CD8-positive, alpha-beta memory T cell (primary cell): ENCODE data around the gene SAYSD1. TPM values are rescaled to one million over a fixed set of nuclear protein-coding genes. Genes with fewer than 3 reads are reported as not detected.
A peak's percentile ranks its signal among the peaks of the same experiment; 100 is the strongest.

Source experiments
- CTCF ChIA-PET: fragments of 350-600 bp; sonication (Branson Sonifier 250); formaldehyde crosslinking; loops from one replicate; lab custom pipeline; 2021; ENCODE audit warnings: antibody characterized with exemption; lab: Charles Lee
- POLR2A ChIA-PET: fragments of 350-600 bp; sonication (Branson Sonifier 250); formaldehyde crosslinking; loops from one replicate; lab custom pipeline; 2021; ENCODE audit warnings: antibody characterized with exemption; lab: Charles Lee
- DNase-seq, 5 donors: peaks; one replicate each; pipeline versions ENCODE4 v3.0.0 to v3.0.0-alpha.2; 2020 to 2022; ENCODE audit warnings: mixed read lengths in 1 of 5
- H3K27ac ChIP-seq: one replicate; pipeline ENCODE4 v1.7.0; 2013; ENCODE audit warnings: low read depth, mild to moderate bottlenecking, low read length, moderate library complexity
- H3K27me3 ChIP-seq: 2 replicates; pipeline ENCODE4 v1.7.0; 2013; ENCODE audit warnings: low read length, mild to moderate bottlenecking; ENCODE audit not compliant: insufficient read depth, poor library complexity, severe bottlenecking
- H3K36me3 ChIP-seq: 2 replicates; pipeline ENCODE4 v1.7.0; 2013; ENCODE audit warnings: mild to moderate bottlenecking, low read length, moderate library complexity; ENCODE audit not compliant: insufficient read depth
- H3K4me1 ChIP-seq: 2 replicates; pipeline ENCODE4 v1.7.0; 2013; ENCODE audit warnings: mild to moderate bottlenecking, low read length, moderate library complexity; ENCODE audit not compliant: insufficient read depth
- H3K4me3 ChIP-seq: 2 replicates; pipeline ENCODE4 v1.7.0; 2013; ENCODE audit warnings: mild to moderate bottlenecking, low read length
- H3K9me3 ChIP-seq: 2 replicates; pipeline ENCODE4 v1.7.0; 2013; ENCODE audit warnings: mild to moderate bottlenecking, low read length
- H3K27ac Mint-ChIP-seq, 8 donors: one replicate each; pipeline ENCODE4 v1.8.0; 2020 to 2021; ENCODE audit warnings: mixed read lengths in 8 of 8, mild to moderate bottlenecking in 6 of 8, inconsistent platforms in 3 of 8, moderate library complexity in 3 of 8
- H3K27me3 Mint-ChIP-seq, 2 donors: one replicate each; pipeline ENCODE4 v1.8.0; 2020 to 2021; ENCODE audit warnings: mixed read lengths in 2 of 2, mild to moderate bottlenecking in 1 of 2, moderate library complexity in 1 of 2
- H3K36me3 Mint-ChIP-seq, 3 donors: one replicate each; pipeline ENCODE4 v1.8.0; 2020 to 2021; ENCODE audit warnings: mixed read lengths in 3 of 3, inconsistent platforms in 1 of 3, mild to moderate bottlenecking in 1 of 3
- H3K4me1 Mint-ChIP-seq, 3 donors: one replicate each; pipeline ENCODE4 v1.8.0; 2020 to 2021; ENCODE audit warnings: mixed read lengths in 3 of 3, inconsistent platforms in 1 of 3, mild to moderate bottlenecking in 1 of 3
- H3K4me3 Mint-ChIP-seq, 7 donors: one replicate each; pipeline ENCODE4 v1.8.0; 2020 to 2021; ENCODE audit warnings: mixed read lengths in 7 of 7, mild to moderate bottlenecking in 6 of 7, moderate library complexity in 4 of 7, inconsistent platforms in 2 of 7
- H3K9me3 Mint-ChIP-seq, 5 donors: one replicate each; pipeline ENCODE4 v1.8.0; 2020 to 2022; ENCODE audit warnings: mixed read lengths in 5 of 5, mild to moderate bottlenecking in 3 of 5, moderate library complexity in 2 of 5, inconsistent platforms in 1 of 5
- polyA plus RNA-seq: library from polyadenylated mRNA; unstranded; fragments of 300-500 nt; fragmentation: Illumina TruSeq; gene quantifications from one replicate; pipeline ENCODE4 v1.2.3, GENCODE V29; 2021
- total RNA-seq, 2 experiments: library from RNA; stranded (reverse); gene quantifications; one replicate each; pipeline ENCODE4 v1.2.3, GENCODE V29; 2021

SAYSD1 gene
- total and polyA plus RNA-seq, 3 experiments from 2014 or later: 10.3 to 15.6 (median 11.6) TPM

GRCh38 chr6:39107034-39107433 is 8.0 kb downstream of the SAYSD1 start:
- Histone ChIP-seq H3K36me3 (peaks cover 12% of the 10 kb centered on the region), H3K27me3 (no peaks in the 10 kb centered on the region), H3K4me3 (no peak overlapping the region), H3K9me3 (no peaks in the 10 kb centered on the region), H3K4me1 (peaks cover 15% of the 10 kb centered on the region), H3K27ac (no peak overlapping the region)
- ChIA-PET CTCF (no interaction called here), POLR2A (no interaction called here)
- H3K9me3 Mint-ChIP-seq: no peaks in the 10 kb centered on the region
- no peaks in the 10 kb centered on the region for H3K27me3 Mint-ChIP-seq
- DNase-seq: no peak
- no peak overlapping the region for H3K27ac Mint-ChIP-seq
- H3K4me1 Mint-ChIP-seq: peaks cover 17 to 32% (median 25%) of the 10 kb centered on the region in 3 donors
- no peak overlapping the region for H3K4me3 Mint-ChIP-seq
- peaks cover 20 to 56% (median 27%) of the 10 kb centered on the region in 3 donors for H3K36me3 Mint-ChIP-seq

DNA sequence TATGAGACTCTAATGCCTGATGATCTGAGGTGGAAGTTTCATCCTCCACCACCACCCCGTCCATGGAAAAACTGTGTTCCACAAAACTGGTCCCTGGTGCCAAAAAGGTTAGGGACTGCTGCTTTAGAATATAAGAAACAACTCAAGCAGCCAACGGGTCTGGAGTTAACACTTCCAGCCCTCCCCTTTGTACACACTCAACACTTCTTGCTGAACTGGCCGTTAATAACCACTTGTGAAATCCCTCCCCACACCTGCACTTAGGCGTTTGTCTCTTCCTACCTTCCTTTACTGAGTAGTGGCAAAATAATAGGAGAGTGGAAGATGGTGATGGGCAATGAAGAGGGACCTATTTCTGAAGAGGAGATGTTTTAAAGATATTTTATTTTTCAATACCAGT is 10.5 kb downstream of the SAYSD1 start:
- H3K4me1 Mint-ChIP-seq: peaks cover 7 to 18% (median 17%) of the 10 kb centered on the region in 3 donors
- Histone ChIP-seq H3K36me3 (peaks cover 12% of the 10 kb centered on the region), H3K4me1 (no peaks in the 10 kb centered on the region)

DNA sequence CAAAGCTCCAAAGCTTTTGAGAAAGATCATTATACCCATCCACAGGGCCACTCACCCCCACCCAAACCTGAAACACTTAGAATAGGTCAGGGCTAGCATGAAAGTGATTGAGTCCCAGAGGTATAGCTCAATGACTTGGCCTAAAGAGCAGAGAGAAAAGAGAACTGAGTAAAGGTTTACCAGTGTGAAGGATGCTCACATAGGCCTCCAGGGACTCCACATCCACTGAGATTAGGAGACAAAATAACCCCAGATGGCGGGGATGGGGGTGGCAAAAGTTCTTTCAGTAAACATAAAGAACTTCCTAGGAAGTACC is 12.2 kb downstream of the SAYSD1 start:
- Histone ChIP-seq H3K27ac (no peak overlapping the region), H3K27me3 (no peaks in the 10 kb centered on the region), H3K4me3 (no peak overlapping the region), H3K9me3 (no peaks in the 10 kb centered on the region), H3K36me3 (peaks cover 12% of the 10 kb centered on the region), H3K4me1 (no peaks in the 10 kb centered on the region)
- POLR2A ChIA-PET: no interaction called here
- no peaks in the 10 kb centered on the region for H3K9me3 Mint-ChIP-seq
- peaks cover 13 to 37% (median 19%) of the 10 kb centered on the region in 3 donors for H3K36me3 Mint-ChIP-seq
- H3K27me3 Mint-ChIP-seq: no peaks in the 10 kb centered on the region
- CTCF ChIA-PET: no interaction called here
- H3K27ac Mint-ChIP-seq: peak overlapping the region in 1 of 8 donors; percentile 69
- peaks cover 7 to 18% (median 12%) of the 10 kb centered on the region in 3 donors for H3K4me1 Mint-ChIP-seq
- H3K4me3 Mint-ChIP-seq: no peak overlapping the region
- DNase-seq: no peak

More for the DNA sequence above, 10.5 kb downstream of the SAYSD1 start:
- H3K27ac ChIP-seq: no peak overlapping the region
- no peaks in the 10 kb centered on the region for H3K9me3 ChIP-seq
- H3K27me3 ChIP-seq: no peaks in the 10 kb centered on the region
- POLR2A ChIA-PET: no interaction called here
- peaks cover 20 to 47% (median 22%) of the 10 kb centered on the region in 3 donors for H3K36me3 Mint-ChIP-seq
- no peaks in the 10 kb centered on the region for H3K27me3 Mint-ChIP-seq
- H3K27ac Mint-ChIP-seq: peak overlapping the region in 1 of 8 donors; percentile 55
- H3K4me3 Mint-ChIP-seq: no peak overlapping the region
- H3K9me3 Mint-ChIP-seq: no peaks in the 10 kb centered on the region
- CTCF ChIA-PET: no interaction called here
- H3K4me3 ChIP-seq: no peak overlapping the region
- no peak for DNase-seq

DNA sequence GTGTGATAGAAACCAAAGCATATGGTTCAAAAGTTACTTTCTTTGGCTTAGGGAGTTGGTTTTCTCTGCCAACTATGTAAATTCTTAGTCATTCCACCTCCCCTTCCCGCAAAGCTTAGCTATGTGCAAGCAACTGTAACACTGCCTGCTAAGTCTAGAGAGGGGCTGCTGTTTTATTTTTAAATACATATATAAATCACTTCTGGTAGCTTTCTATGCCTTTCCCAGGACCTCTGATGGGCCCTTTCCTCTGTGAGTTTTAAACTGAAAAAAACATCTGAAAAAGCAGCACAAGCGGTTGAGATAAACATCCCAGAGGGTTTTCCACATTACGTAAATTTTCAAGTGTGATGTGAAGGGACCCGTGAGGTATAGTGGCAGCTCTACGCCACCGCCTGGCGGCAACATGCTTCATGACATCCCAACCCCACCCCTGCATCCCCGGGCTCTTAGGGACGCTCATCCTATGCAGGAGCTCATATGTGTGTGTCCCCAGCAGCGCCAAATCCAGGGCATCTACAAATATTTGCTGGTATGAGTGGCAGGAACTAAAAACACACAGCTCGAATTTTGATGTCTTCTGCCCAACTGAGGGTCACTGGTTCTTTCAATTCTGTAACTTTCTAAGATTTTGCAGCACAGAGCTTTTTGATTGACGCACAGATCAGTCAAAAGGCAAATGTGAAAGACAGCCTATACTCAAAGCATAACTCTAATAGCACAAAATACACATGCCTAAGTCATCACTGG is 12.7 kb downstream of the SAYSD1 start:
- ChIA-PET CTCF (no interaction called here), POLR2A (no interaction called here)
- no peak for DNase-seq
- no peaks in the 10 kb centered on the region for H3K9me3 ChIP-seq
- H3K36me3 ChIP-seq: peaks cover 12% of the 10 kb centered on the region
- no peaks in the 10 kb centered on the region for H3K27me3 ChIP-seq
- Mint-ChIP-seq H3K27me3 (no peaks in the 10 kb centered on the region), H3K4me3 (no peak overlapping the region), H3K4me1 (peaks cover 7 to 17% (median 12%) of the 10 kb centered on the region in 3 donors), H3K9me3 (no peaks in the 10 kb centered on the region), H3K36me3 (peaks cover 13 to 36% (median 19%) of the 10 kb centered on the region in 3 donors), H3K27ac (no peak overlapping the region)
- no peaks in the 10 kb centered on the region for H3K4me1 ChIP-seq
- no peak overlapping the region for H3K4me3 ChIP-seq
- no peak overlapping the region for H3K27ac ChIP-seq

DNA sequence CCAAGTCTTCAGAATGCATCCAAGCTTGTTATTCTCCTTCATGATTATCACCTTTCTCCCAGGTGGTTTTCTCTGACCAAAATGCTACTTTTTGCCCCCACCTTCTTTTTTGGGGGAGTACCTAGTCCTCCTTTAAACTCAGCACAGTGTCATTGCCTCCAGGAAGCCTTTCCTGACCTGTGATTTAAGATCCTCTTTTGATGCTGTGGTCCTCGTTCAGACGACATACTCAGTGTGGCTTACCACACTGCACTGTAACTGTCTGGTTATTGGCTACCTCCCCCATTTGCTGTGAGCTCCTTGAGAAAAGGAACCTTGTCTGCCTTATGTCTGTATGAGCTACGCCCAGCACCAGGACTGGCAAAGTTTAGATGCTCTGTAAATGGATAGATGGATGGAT is 14.6 kb downstream of the SAYSD1 start:
- H3K4me3 Mint-ChIP-seq: no peak overlapping the region
- no peaks in the 10 kb centered on the region for H3K9me3 Mint-ChIP-seq
- no peak overlapping the region for H3K27ac ChIP-seq
- peaks cover 4 to 12% (median 9%) of the 10 kb centered on the region in 3 donors for H3K4me1 Mint-ChIP-seq
- peak in 2 of 5 donors; percentile 17 to 68 for DNase-seq
- peaks cover 13 to 26% (median 13%) of the 10 kb centered on the region in 3 donors for H3K36me3 Mint-ChIP-seq
- ChIA-PET POLR2A (no interaction called here), CTCF (no interaction called here)
- no peaks in the 10 kb centered on the region for H3K27me3 Mint-ChIP-seq
- H3K9me3 ChIP-seq: no peaks in the 10 kb centered on the region
- H3K4me3 ChIP-seq: no peak overlapping the region
- H3K27me3 ChIP-seq: no peaks in the 10 kb centered on the region
- no peak overlapping the region for H3K27ac Mint-ChIP-seq
- H3K36me3 ChIP-seq: peaks cover 5% of the 10 kb centered on the region
- no peaks in the 10 kb centered on the region for H3K4me1 ChIP-seq

GRCh38 chr6:39095578-39095977 is 19.4 kb downstream of the SAYSD1 start:
- no peak overlapping the region for H3K4me3 ChIP-seq

GRCh38 chr6:39093149-39093708 is 21.8 kb downstream of the SAYSD1 start:
- H3K4me1 Mint-ChIP-seq: no peaks in the 10 kb centered on the region
- peaks cover 8 to 35% of the 10 kb centered on the region in 2 donors for H3K27me3 Mint-ChIP-seq
- H3K9me3 Mint-ChIP-seq: no peaks in the 10 kb centered on the region
- H3K36me3 Mint-ChIP-seq: no peaks in the 10 kb centered on the region
- Histone ChIP-seq H3K4me3 (no peak overlapping the region), H3K27ac (no peak overlapping the region), H3K4me1 (no peaks in the 10 kb centered on the region), H3K36me3 (no peaks in the 10 kb centered on the region), H3K9me3 (no peaks in the 10 kb centered on the region), H3K27me3 (peaks cover 5% of the 10 kb centered on the region)
- no peak for DNase-seq
- ChIA-PET CTCF (no interaction called here), POLR2A (no interaction called here)
- H3K27ac Mint-ChIP-seq: no peak overlapping the region
- no peak overlapping the region for H3K4me3 Mint-ChIP-seq

More at GRCh38 chr6:39095578-39095977, 19.4 kb downstream of the SAYSD1 start:
- no peaks in the 10 kb centered on the region for H3K36me3 ChIP-seq
- ChIA-PET POLR2A (no interaction called here), CTCF (no interaction called here)
- H3K27ac Mint-ChIP-seq: no peak overlapping the region
- H3K9me3 Mint-ChIP-seq: no peaks in the 10 kb centered on the region
- peaks cover 3 to 5% (median 4%) of the 10 kb centered on the region in 3 donors for H3K4me1 Mint-ChIP-seq
- H3K27ac ChIP-seq: no peak overlapping the region
- H3K36me3 Mint-ChIP-seq: peaks cover 0 to 5% (median 0%) of the 10 kb centered on the region in 3 donors
- H3K9me3 ChIP-seq: no peaks in the 10 kb centered on the region
- no peak for DNase-seq
- no peaks in the 10 kb centered on the region for H3K27me3 ChIP-seq
- H3K4me1 ChIP-seq: no peaks in the 10 kb centered on the region
- H3K4me3 Mint-ChIP-seq: no peak overlapping the region
- peaks cover 2 to 12% of the 10 kb centered on the region in 2 donors for H3K27me3 Mint-ChIP-seq

DNA sequence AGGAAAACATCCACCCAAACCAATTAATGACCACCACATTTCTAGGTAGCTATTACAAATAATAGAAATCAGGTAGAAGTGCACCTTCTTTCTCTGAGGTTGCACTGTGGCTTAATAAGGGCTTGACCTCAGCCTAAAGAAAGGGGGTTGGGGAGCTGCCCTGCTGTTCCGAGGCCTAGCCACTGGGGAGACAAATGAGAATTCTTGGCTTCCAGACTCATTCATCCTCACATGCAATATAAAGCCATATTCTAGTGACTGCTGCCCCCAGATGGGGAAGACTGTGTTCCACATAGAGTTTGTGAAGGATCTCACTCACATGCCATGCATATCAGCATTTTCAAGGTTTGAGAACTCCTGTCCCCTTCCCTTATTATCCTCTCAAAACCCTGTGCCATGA is 22.9 kb downstream of the SAYSD1 start:
- H3K4me1 ChIP-seq: no peaks in the 10 kb centered on the region
- no peak overlapping the region for H3K4me3 Mint-ChIP-seq
- no peaks in the 10 kb centered on the region for H3K9me3 ChIP-seq
- H3K27ac ChIP-seq: no peak overlapping the region
- no peaks in the 10 kb centered on the region for H3K36me3 ChIP-seq
- peaks cover 9 to 46% of the 10 kb centered on the region in 2 donors for H3K27me3 Mint-ChIP-seq
- peak overlapping the region in 1 of 8 donors; percentile 51 for H3K27ac Mint-ChIP-seq
- no peak for DNase-seq
- H3K4me1 Mint-ChIP-seq: no peaks in the 10 kb centered on the region
- H3K9me3 Mint-ChIP-seq: no peaks in the 10 kb centered on the region
- no peak overlapping the region for H3K4me3 ChIP-seq
- POLR2A ChIA-PET: no interaction called here
- CTCF ChIA-PET: no interaction called here
- H3K36me3 Mint-ChIP-seq: no peaks in the 10 kb centered on the region
- H3K27me3 ChIP-seq: peaks cover 11% of the 10 kb centered on the region
